H1 (cell line): ENCODE measurements around the gene RBM34. TPM values are rescaled to one million over a fixed set of nuclear protein-coding genes. Genes with fewer than 3 reads are reported as not detected.

ENCODE experiments used
- KDM1A ChIP-seq: fragments of 200-600, 300-600 bp; sonication (generic); IDR thresholded peaks from 2 replicates; pipeline ENCODE4 v1.7.1; 2016; ENCODE audit warnings: mild to moderate bottlenecking, low read length, borderline replicate concordance
- KDM5A ChIP-seq: fragments of 200-600 bp; IDR thresholded peaks from 2 replicates; pipeline ENCODE4 v1.7.1; 2012; ENCODE audit warnings: mild to moderate bottlenecking, low read length, inconsistent platforms, mixed read lengths
- NANOG ChIP-seq: IDR thresholded peaks from 2 replicates; pipeline ENCODE4 v1.6.1; 2011; ENCODE audit warnings: low read length, low read depth, mild to moderate bottlenecking, inconsistent platforms; ENCODE audit not compliant: insufficient read depth, poor library complexity, severe bottlenecking
- POU5F1 ChIP-seq: IDR thresholded peaks from 2 replicates; pipeline ENCODE4 v1.6.1; 2011; ENCODE audit warnings: low read depth, mild to moderate bottlenecking, low read length, moderate library complexity
- SAP30 ChIP-seq: fragments of 300-600 bp; sonication (generic); IDR thresholded peaks from 2 replicates; pipeline ENCODE4 v1.7.1; 2012; ENCODE audit warnings: low read length, moderate library complexity, mild to moderate bottlenecking, inconsistent platforms; ENCODE audit not compliant: insufficient read depth, insufficient replicate concordance
- SIX5 ChIP-seq: IDR thresholded peaks from 2 replicates; pipeline ENCODE4 v1.6.1; 2011; ENCODE audit warnings: mild to moderate bottlenecking, low read depth, low read length
- TEAD4 ChIP-seq: IDR thresholded peaks from 2 replicates; pipeline ENCODE4 v1.6.1; 2012; ENCODE audit warnings: low read depth, low read length, inconsistent platforms, mixed read lengths
- polyA plus RNA-seq, 7 experiments: library from polyadenylated mRNA; depleted of rRNA in 3 of 7; stranded (reverse) in 5 of 7; unstranded in 2 of 7; fragments of >200 nt in 5 of 7; fragments of 200-250 nt in 2 of 7; gene quantifications; 1 replicate in 5 of 7; 2 replicates in 1 of 7; 4 replicates in 1 of 7; pipeline versions ENCODE4 v1.2.1 to v1.2.3, GENCODE V29; 2011 to 2013; ENCODE audit warnings: missing spikeins in 2 of 7, mixed read lengths in 2 of 7
- total RNA-seq: library from RNA; stranded (reverse); fragmentation: NEBNext Ultra II Directional; extraction: Animal tissue kit (Norgen Biotek cat#: 25700); gene quantifications from 2 replicates; pipeline ENCODE4 v1.2.1, GENCODE V29; 2021
- TF ChIP-seq, protein P1 (sequence below): fragments of 300-600 bp; sonication (generic); IDR thresholded peaks from 2 replicates; pipeline ENCODE4 v1.7.1; 2012; ENCODE audit warnings: low read length, moderate library complexity, mild to moderate bottlenecking, inconsistent platforms; ENCODE audit not compliant: insufficient replicate concordance
- TF ChIP-seq, protein P2 (sequence below): IDR thresholded peaks from 2 replicates; pipeline ENCODE4 v1.6.1; 2012; ENCODE audit warnings: low read length, inconsistent platforms

The RBM34 gene
- total and polyA plus RNA-seq, 2 of the 8 experiments (the other 6 are each of a cell fraction or from before 2014, with no cell fraction given), result 18.8 to 108 TPM

DNA sequence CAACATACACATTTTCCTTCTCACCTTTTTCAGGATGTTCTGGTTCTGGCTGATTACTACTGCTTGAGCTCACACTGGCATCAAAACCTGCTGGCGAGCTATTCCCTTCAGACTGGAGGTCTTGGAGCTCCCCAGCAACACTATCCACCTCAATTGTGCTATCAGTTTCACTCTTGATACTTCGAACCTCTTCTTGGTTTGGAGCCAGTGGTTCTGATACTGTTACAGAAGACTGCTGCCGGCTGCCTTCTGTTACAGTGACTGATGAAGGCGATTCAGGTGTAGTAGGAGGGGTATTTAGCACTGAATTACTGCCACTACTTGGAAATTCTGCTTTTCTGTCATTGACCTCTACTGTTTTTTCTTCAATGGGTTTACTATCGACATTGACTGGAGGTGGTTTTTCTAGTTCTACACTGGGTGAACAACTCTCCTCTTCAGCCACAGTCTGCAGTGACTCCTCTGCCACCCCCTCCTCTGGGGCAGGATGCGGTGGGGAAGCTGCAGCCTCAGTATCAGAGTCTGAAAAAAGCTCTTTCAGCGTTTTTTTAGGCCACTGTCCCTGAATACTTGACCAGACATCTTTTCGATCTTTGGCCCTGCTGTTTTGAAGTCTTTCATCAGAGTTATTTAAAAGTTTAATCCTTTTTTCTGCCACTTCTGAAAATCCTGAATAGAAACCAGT is 20.7 kb upstream of the RBM34 start (continued):
- TF ChIP-seq, protein P1, sequence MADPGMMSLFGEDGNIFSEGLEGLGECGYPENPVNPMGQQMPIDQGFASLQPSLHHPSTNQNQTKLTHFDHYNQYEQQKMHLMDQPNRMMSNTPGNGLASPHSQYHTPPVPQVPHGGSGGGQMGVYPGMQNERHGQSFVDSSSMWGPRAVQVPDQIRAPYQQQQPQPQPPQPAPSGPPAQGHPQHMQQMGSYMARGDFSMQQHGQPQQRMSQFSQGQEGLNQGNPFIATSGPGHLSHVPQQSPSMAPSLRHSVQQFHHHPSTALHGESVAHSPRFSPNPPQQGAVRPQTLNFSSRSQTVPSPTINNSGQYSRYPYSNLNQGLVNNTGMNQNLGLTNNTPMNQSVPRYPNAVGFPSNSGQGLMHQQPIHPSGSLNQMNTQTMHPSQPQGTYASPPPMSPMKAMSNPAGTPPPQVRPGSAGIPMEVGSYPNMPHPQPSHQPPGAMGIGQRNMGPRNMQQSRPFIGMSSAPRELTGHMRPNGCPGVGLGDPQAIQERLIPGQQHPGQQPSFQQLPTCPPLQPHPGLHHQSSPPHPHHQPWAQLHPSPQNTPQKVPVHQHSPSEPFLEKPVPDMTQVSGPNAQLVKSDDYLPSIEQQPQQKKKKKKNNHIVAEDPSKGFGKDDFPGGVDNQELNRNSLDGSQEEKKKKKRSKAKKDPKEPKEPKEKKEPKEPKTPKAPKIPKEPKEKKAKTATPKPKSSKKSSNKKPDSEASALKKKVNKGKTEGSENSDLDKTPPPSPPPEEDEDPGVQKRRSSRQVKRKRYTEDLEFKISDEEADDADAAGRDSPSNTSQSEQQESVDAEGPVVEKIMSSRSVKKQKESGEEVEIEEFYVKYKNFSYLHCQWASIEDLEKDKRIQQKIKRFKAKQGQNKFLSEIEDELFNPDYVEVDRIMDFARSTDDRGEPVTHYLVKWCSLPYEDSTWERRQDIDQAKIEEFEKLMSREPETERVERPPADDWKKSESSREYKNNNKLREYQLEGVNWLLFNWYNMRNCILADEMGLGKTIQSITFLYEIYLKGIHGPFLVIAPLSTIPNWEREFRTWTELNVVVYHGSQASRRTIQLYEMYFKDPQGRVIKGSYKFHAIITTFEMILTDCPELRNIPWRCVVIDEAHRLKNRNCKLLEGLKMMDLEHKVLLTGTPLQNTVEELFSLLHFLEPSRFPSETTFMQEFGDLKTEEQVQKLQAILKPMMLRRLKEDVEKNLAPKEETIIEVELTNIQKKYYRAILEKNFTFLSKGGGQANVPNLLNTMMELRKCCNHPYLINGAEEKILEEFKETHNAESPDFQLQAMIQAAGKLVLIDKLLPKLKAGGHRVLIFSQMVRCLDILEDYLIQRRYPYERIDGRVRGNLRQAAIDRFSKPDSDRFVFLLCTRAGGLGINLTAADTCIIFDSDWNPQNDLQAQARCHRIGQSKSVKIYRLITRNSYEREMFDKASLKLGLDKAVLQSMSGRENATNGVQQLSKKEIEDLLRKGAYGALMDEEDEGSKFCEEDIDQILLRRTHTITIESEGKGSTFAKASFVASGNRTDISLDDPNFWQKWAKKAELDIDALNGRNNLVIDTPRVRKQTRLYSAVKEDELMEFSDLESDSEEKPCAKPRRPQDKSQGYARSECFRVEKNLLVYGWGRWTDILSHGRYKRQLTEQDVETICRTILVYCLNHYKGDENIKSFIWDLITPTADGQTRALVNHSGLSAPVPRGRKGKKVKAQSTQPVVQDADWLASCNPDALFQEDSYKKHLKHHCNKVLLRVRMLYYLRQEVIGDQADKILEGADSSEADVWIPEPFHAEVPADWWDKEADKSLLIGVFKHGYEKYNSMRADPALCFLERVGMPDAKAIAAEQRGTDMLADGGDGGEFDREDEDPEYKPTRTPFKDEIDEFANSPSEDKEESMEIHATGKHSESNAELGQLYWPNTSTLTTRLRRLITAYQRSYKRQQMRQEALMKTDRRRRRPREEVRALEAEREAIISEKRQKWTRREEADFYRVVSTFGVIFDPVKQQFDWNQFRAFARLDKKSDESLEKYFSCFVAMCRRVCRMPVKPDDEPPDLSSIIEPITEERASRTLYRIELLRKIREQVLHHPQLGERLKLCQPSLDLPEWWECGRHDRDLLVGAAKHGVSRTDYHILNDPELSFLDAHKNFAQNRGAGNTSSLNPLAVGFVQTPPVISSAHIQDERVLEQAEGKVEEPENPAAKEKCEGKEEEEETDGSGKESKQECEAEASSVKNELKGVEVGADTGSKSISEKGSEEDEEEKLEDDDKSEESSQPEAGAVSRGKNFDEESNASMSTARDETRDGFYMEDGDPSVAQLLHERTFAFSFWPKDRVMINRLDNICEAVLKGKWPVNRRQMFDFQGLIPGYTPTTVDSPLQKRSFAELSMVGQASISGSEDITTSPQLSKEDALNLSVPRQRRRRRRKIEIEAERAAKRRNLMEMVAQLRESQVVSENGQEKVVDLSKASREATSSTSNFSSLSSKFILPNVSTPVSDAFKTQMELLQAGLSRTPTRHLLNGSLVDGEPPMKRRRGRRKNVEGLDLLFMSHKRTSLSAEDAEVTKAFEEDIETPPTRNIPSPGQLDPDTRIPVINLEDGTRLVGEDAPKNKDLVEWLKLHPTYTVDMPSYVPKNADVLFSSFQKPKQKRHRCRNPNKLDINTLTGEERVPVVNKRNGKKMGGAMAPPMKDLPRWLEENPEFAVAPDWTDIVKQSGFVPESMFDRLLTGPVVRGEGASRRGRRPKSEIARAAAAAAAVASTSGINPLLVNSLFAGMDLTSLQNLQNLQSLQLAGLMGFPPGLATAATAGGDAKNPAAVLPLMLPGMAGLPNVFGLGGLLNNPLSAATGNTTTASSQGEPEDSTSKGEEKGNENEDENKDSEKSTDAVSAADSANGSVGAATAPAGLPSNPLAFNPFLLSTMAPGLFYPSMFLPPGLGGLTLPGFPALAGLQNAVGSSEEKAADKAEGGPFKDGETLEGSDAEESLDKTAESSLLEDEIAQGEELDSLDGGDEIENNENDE, result no peak
- TF ChIP-seq SAP30, result no peak
- no peak for TF ChIP-seq TEAD4
- no peak for TF ChIP-seq KDM5A
- TF ChIP-seq NANOG, result no peak
- TF ChIP-seq SIX5, result no peak
- no peak for TF ChIP-seq KDM1A
- TF ChIP-seq, protein P2, sequence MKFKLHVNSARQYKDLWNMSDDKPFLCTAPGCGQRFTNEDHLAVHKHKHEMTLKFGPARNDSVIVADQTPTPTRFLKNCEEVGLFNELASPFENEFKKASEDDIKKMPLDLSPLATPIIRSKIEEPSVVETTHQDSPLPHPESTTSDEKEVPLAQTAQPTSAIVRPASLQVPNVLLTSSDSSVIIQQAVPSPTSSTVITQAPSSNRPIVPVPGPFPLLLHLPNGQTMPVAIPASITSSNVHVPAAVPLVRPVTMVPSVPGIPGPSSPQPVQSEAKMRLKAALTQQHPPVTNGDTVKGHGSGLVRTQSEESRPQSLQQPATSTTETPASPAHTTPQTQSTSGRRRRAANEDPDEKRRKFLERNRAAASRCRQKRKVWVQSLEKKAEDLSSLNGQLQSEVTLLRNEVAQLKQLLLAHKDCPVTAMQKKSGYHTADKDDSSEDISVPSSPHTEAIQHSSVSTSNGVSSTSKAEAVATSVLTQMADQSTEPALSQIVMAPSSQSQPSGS, result no peak
- TF ChIP-seq POU5F1, result no peak
